Osteoblast (primary cell): Measurements from ENCODE around the gene TRIO. TPM values are rescaled to one million over a fixed set of nuclear protein-coding genes. Genes with fewer than 3 reads are reported as not detected.
A peak's percentile ranks its signal among the peaks of the same experiment; 100 is the strongest.

ENCODE experiments used
- DNase-seq: peaks from one replicate; pipeline ENCODE4 v3.0.0; 2011; ENCODE audit warnings: low spot score, mixed read lengths; ENCODE audit not compliant: insufficient read length; ENCODE audit errors: missing footprints
- H2AFZ ChIP-seq: 2 replicates; pipeline ENCODE4 v1.6.0; 2011; ENCODE audit warnings: mild to moderate bottlenecking, low read length
- H3K27ac ChIP-seq: 2 replicates; pipeline ENCODE4 v1.5.1; 2011; ENCODE audit warnings: mild to moderate bottlenecking, low read depth, low read length, moderate library complexity
- H3K27me3 ChIP-seq: 2 replicates; pipeline ENCODE4 v1.6.0; 2012; ENCODE audit warnings: mild to moderate bottlenecking, control low read depth, inconsistent platforms, low read length, moderate library complexity; ENCODE audit not compliant: insufficient read depth
- H3K36me3 ChIP-seq: 2 replicates; pipeline ENCODE4 v1.5.1; 2011; ENCODE audit warnings: mild to moderate bottlenecking, low read length, control low read depth, moderate library complexity; ENCODE audit not compliant: insufficient read depth
- H3K4me1 ChIP-seq: 2 replicates; pipeline ENCODE4 v1.5.1; 2011; ENCODE audit warnings: mild to moderate bottlenecking, low read length, control low read depth, moderate library complexity; ENCODE audit not compliant: insufficient read depth
- H3K4me2 ChIP-seq: 2 replicates; pipeline ENCODE4 v1.6.0; 2011; ENCODE audit warnings: mild to moderate bottlenecking, low read length; ENCODE audit not compliant: insufficient read depth
- H3K4me3 ChIP-seq: fragments of 200-600 bp; sonication (generic); 3 replicates; pipeline ENCODE4 v1.5.1; 2012; ENCODE audit warnings: mild to moderate bottlenecking, low read length, inconsistent platforms; ENCODE audit not compliant: insufficient read depth
- H3K79me2 ChIP-seq: 2 replicates; pipeline ENCODE4 v1.6.0; 2012; ENCODE audit warnings: mild to moderate bottlenecking, low read length, control low read depth, inconsistent platforms; ENCODE audit not compliant: insufficient read depth
- H3K9me3 ChIP-seq: 2 replicates; pipeline ENCODE4 v1.5.1; 2011; ENCODE audit warnings: low read depth, low read length, control low read depth
- H4K20me1 ChIP-seq: 2 replicates; pipeline ENCODE4 v1.6.0; 2012; ENCODE audit warnings: mild to moderate bottlenecking, low read length, control low read depth; ENCODE audit not compliant: insufficient read depth
- CTCF ChIP-seq: IDR thresholded peaks from 2 replicates; pipeline ENCODE4 v1.5.1; 2011; ENCODE audit warnings: mild to moderate bottlenecking, low read depth, low read length, moderate library complexity; ENCODE audit errors: extremely low read depth
- total RNA-seq: library from RNA; depleted of rRNA; stranded (reverse); fragments of >200 nt; gene quantifications from 2 replicates; pipeline ENCODE4 v1.2.3, GENCODE V29; 2012

The TRIO gene
- total RNA-seq, 1 donor: 274 TPM

GRCh38 chr5:14292766-14293658, 149.9 kb downstream of the TRIO start:
- Histone ChIP-seq H3K4me1 (peaks cover 11% of the 10 kb centered on the region), H3K4me2 (no peak overlapping the region), H3K27ac (peak overlapping the region; percentile 23), H3K79me2 (peaks cover 90% of the 10 kb centered on the region), H3K36me3 (peaks cover 74% of the 10 kb centered on the region), H3K27me3 (no peaks in the 10 kb centered on the region), H2AFZ (no peak overlapping the region), H3K4me3 (no peak overlapping the region), H3K9me3 (no peaks in the 10 kb centered on the region), H4K20me1 (peaks cover 14% of the 10 kb centered on the region)
- no peak for DNase-seq
- TF ChIP-seq CTCF: no peak

GRCh38 chr5:14295610-14296009, 152.5 kb downstream of the TRIO start:
- Histone ChIP-seq H3K4me2 (no peak overlapping the region), H3K9me3 (no peaks in the 10 kb centered on the region), H3K27me3 (no peaks in the 10 kb centered on the region), H4K20me1 (peaks cover 25% of the 10 kb centered on the region), H3K4me1 (peaks cover 20% of the 10 kb centered on the region), H2AFZ (no peak overlapping the region), H3K79me2 (peaks cover 96% of the 10 kb centered on the region), H3K27ac (peak overlapping the region; percentile 16), H3K36me3 (peaks cover 89% of the 10 kb centered on the region), H3K4me3 (no peak overlapping the region)
- DNase-seq: no peak
- no peak for TF ChIP-seq CTCF

GRCh38 chr5:14296533-14297331, 153.6 kb downstream of the TRIO start:
- H3K9me3 ChIP-seq: no peaks in the 10 kb centered on the region
- peaks cover 20% of the 10 kb centered on the region for H3K4me1 ChIP-seq
- peaks cover 98% of the 10 kb centered on the region for H3K79me2 ChIP-seq
- H2AFZ ChIP-seq: no peak overlapping the region
- no peak for DNase-seq
- H3K4me3 ChIP-seq: no peak overlapping the region
- H3K36me3 ChIP-seq: peaks cover 92% of the 10 kb centered on the region
- peaks cover 29% of the 10 kb centered on the region for H4K20me1 ChIP-seq
- H3K4me2 ChIP-seq: no peak overlapping the region
- TF ChIP-seq CTCF: no peak
- H3K27ac ChIP-seq: peak overlapping the region; percentile 16
- no peaks in the 10 kb centered on the region for H3K27me3 ChIP-seq

- no peak for DNase-seq
- Histone ChIP-seq H2AFZ (no peak overlapping the region), H3K9me3 (no peaks in the 10 kb centered on the region), H3K4me1 (peaks cover 20% of the 10 kb centered on the region), H3K27me3 (no peaks in the 10 kb centered on the region), H3K79me2 (peaks cover 98% of the 10 kb centered on the region), H3K4me3 (no peak overlapping the region), H3K36me3 (peaks cover 86% of the 10 kb centered on the region), H3K27ac (peak overlapping the region; percentile 48), H4K20me1 (peaks cover 27% of the 10 kb centered on the region), H3K4me2 (no peak overlapping the region)
- TF ChIP-seq CTCF: no peak
Observed at GRCh38 chr5:14297697-14298096, 154.6 kb downstream of the TRIO start.
